Astrocyte of the cerebellum (primary cell): ENCODE results near the gene ZNF70.
A peak's percentile ranks its signal among the peaks of the same experiment; 100 is the strongest.

Source experiments
- DNase-seq: peaks from one replicate; pipeline ENCODE4 v3.0.0-alpha.2; 2011; ENCODE audit warnings: low read depth
- H3K4me3 ChIP-seq: 2 replicates; pipeline ENCODE4 v1.5.1; 2011; ENCODE audit warnings: mild to moderate bottlenecking, low read depth, low read length, moderate library complexity
- CTCF ChIP-seq: IDR thresholded peaks from 2 replicates; pipeline ENCODE4 v1.5.1; 2012; ENCODE audit warnings: low read length, low read depth, moderate library complexity, mild to moderate bottlenecking; ENCODE audit errors: missing control alignments
- in situ Hi-C: cut with HindIII; loops from 2 replicates; pipeline ENCODE4 v1.10.0; 2017; ENCODE audit warnings: low sequenced_read_pairs

ZNF70 gene

GRCh38 chr22:23750714-23751440 is at the start of gene ZNF70:
Gene ZNF70 (minus strand): TSS chr22:23751112. CDS start chr22:23745140, 5,972 bp downstream.
- H3K4me3 ChIP-seq: peak within 1 kb of the TSS; percentile 90
- peak; percentile 45 for DNase-seq
- in situ Hi-C loops: no loop called here
- TF ChIP-seq CTCF: peak; percentile 20

GRCh38 chr22:23796461-23796860 is 45.5 kb upstream of the ZNF70 start:
- H3K4me3 ChIP-seq: no peak overlapping the region
- DNase-seq: no peak
- TF ChIP-seq CTCF: no peak
- in situ Hi-C loops: no loop called here

- H3K4me3 ChIP-seq: no peak overlapping the region
- in situ Hi-C loops: no loop called here
- DNase-seq: no peak
- no peak for TF ChIP-seq CTCF
These were observed 42.4 kb upstream of the ZNF70 start for GRCh38 chr22:23793326-23793725.

GRCh38 chr22:23791738-23792645 is 41.1 kb upstream of the ZNF70 start:
- DNase-seq: no peak
- in situ Hi-C loops: no loop called here
- no peak for TF ChIP-seq CTCF
- no peak overlapping the region for H3K4me3 ChIP-seq

- TF ChIP-seq CTCF: no peak
- DNase-seq: no peak
- in situ Hi-C loops: no loop called here
- no peak overlapping the region for H3K4me3 ChIP-seq
These were observed 40.2 kb upstream of the ZNF70 start for GRCh38 chr22:23790819-23791737.

DNA sequence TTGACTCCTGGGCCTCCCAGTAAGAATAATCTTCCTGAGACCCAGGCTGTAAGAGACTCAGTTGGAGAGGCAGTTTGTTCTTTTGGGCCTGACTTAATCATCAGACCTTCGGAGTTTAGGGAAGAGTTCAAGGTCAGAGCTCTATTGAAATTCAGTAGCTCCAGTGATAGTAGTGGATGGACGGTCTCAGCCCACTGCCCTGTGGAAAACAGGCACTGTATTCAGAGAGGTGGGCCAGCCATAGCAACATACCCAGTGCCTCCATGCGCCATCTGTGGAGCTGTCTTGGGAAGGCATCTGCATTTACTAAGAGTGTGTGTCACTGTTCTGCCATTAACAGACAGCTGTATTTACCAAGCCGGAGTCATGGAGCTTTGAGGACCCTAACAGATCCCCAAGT is 38.7 kb upstream of the ZNF70 start:
- in situ Hi-C loops: no loop called here
- H3K4me3 ChIP-seq: no peak overlapping the region
- TF ChIP-seq CTCF: no peak
- DNase-seq: no peak
